ENCODE results near the gene ANO2.
"Not testable (repeated sequence)": the region's sequence is repeated elsewhere in the genome, so short reads cannot be mapped to it uniquely, and the experiment has no call there.

The ANO2 gene

GRCh38 chr12:5560265-5560664, 384.8 kb downstream of the ANO2 start:
- Histone ChIP-seq H3K9me3 (ENCODE audit: control insufficient read depth, low read length) (no peaks in the 10 kb centered on the region), H3K36me3 (ENCODE audit: control insufficient read depth, insufficient read depth, low read length) (no peaks in the 10 kb centered on the region), H3K27ac (ENCODE audit: insufficient read depth, low read depth, low read length, poor library complexity, severe bottlenecking) (no peak overlapping the region), H3K4me3 (ENCODE audit: insufficient read depth, low read depth, low read length) (no peak overlapping the region), H3K4me1 (ENCODE audit: control insufficient read depth, insufficient read depth, low read length) (peaks cover 12% of the 10 kb centered on the region), H3K27me3 (ENCODE audit: control insufficient read depth, insufficient read depth, low read length, poor library complexity, severe bottlenecking) (no peaks in the 10 kb centered on the region)
- WGBS, 2 experiments, result 90 to 92% methylated on average over 4 of the region's 4 CpGs

- no peaks in the 10 kb centered on the region for H3K27me3 ChIP-seq (ENCODE audit: control insufficient read depth, insufficient read depth, low read length, poor library complexity, severe bottlenecking)
- WGBS, 2 experiments, result 58 to 66% methylated on average over 3 of the region's 4 CpGs
These were observed 387.2 kb downstream of the ANO2 start for GRCh38 chr12:5557906-5558305.

GRCh38 chr12:5556946-5557673, 387.9 kb downstream of the ANO2 start:
- peak overlapping the region; percentile 21 for H3K27ac ChIP-seq (ENCODE audit: insufficient read depth, low read depth, low read length, poor library complexity, severe bottlenecking)
- 89 to 90% methylated on average over 6 of the region's 6 CpGs for WGBS, 2 experiments

More at GRCh38 chr12:5557906-5558305, 387.2 kb downstream of the ANO2 start:
- H3K4me3 ChIP-seq (ENCODE audit: insufficient read depth, low read depth, low read length), result no peak overlapping the region
- H3K27ac ChIP-seq (ENCODE audit: insufficient read depth, low read depth, low read length, poor library complexity, severe bottlenecking), result no peak overlapping the region
- no peaks in the 10 kb centered on the region for H3K9me3 ChIP-seq (ENCODE audit: control insufficient read depth, low read length)
- H3K4me1 ChIP-seq (ENCODE audit: control insufficient read depth, insufficient read depth, low read length), result peaks cover 9% of the 10 kb centered on the region
- H3K36me3 ChIP-seq (ENCODE audit: control insufficient read depth, insufficient read depth, low read length), result no peaks in the 10 kb centered on the region

GRCh38 chr12:5556033-5556614, 388.9 kb downstream of the ANO2 start:
- H3K27me3 ChIP-seq (ENCODE audit: control insufficient read depth, insufficient read depth, low read length, poor library complexity, severe bottlenecking), result no peaks in the 10 kb centered on the region
- no peak overlapping the region for H3K27ac ChIP-seq (ENCODE audit: insufficient read depth, low read depth, low read length, poor library complexity, severe bottlenecking)
- H3K4me3 ChIP-seq (ENCODE audit: insufficient read depth, low read depth, low read length), result no peak overlapping the region
- no peaks in the 10 kb centered on the region for H3K9me3 ChIP-seq (ENCODE audit: control insufficient read depth, low read length)
- 87 to 91% methylated on average over 13 of the region's 13 CpGs for WGBS, 2 experiments
- H3K36me3 ChIP-seq (ENCODE audit: control insufficient read depth, insufficient read depth, low read length), result no peaks in the 10 kb centered on the region
- H3K4me1 ChIP-seq (ENCODE audit: control insufficient read depth, insufficient read depth, low read length), result peaks cover 9% of the 10 kb centered on the region

More at GRCh38 chr12:5556946-5557673, 387.9 kb downstream of the ANO2 start:
- Histone ChIP-seq H3K9me3 (ENCODE audit: control insufficient read depth, low read length) (no peaks in the 10 kb centered on the region), H3K4me3 (ENCODE audit: insufficient read depth, low read depth, low read length) (no peak overlapping the region), H3K36me3 (ENCODE audit: control insufficient read depth, insufficient read depth, low read length) (no peaks in the 10 kb centered on the region), H3K4me1 (ENCODE audit: control insufficient read depth, insufficient read depth, low read length) (peaks cover 9% of the 10 kb centered on the region), H3K27me3 (ENCODE audit: control insufficient read depth, insufficient read depth, low read length, poor library complexity, severe bottlenecking) (no peaks in the 10 kb centered on the region)

- Histone ChIP-seq H3K36me3 (ENCODE audit: control insufficient read depth, insufficient read depth, low read length) (no peaks in the 10 kb centered on the region), H3K4me1 (ENCODE audit: control insufficient read depth, insufficient read depth, low read length) (peaks cover 9% of the 10 kb centered on the region), H3K9me3 (ENCODE audit: control insufficient read depth, low read length) (no peaks in the 10 kb centered on the region), H3K4me3 (ENCODE audit: insufficient read depth, low read depth, low read length) (no peak overlapping the region), H3K27ac (ENCODE audit: insufficient read depth, low read depth, low read length, poor library complexity, severe bottlenecking) (no peak overlapping the region), H3K27me3 (ENCODE audit: control insufficient read depth, insufficient read depth, low read length, poor library complexity, severe bottlenecking) (no peaks in the 10 kb centered on the region)
- WGBS, 2 experiments, result 93 to 95% methylated on average over 4 of the region's 4 CpGs
These were observed 390.3 kb downstream of the ANO2 start for GRCh38 chr12:5554711-5555110.

GRCh38 chr12:5549011-5549410, 396.0 kb downstream of the ANO2 start:
- WGBS, 2 experiments, result 94 to 95% methylated on average over 5 of the region's 5 CpGs
- Histone ChIP-seq H3K27ac (ENCODE audit: insufficient read depth, low read depth, low read length, poor library complexity, severe bottlenecking) (no peak overlapping the region), H3K36me3 (ENCODE audit: control insufficient read depth, insufficient read depth, low read length) (no peaks in the 10 kb centered on the region), H3K4me3 (ENCODE audit: insufficient read depth, low read depth, low read length) (no peak overlapping the region), H3K27me3 (ENCODE audit: control insufficient read depth, insufficient read depth, low read length, poor library complexity, severe bottlenecking) (no peaks in the 10 kb centered on the region), H3K9me3 (ENCODE audit: control insufficient read depth, low read length) (no peaks in the 10 kb centered on the region), H3K4me1 (ENCODE audit: control insufficient read depth, insufficient read depth, low read length) (no peaks in the 10 kb centered on the region)

GRCh38 chr12:5548152-5548943, 396.7 kb downstream of the ANO2 start:
- H3K27ac ChIP-seq (ENCODE audit: insufficient read depth, low read depth, low read length, poor library complexity, severe bottlenecking), result no peak overlapping the region
- no peaks in the 10 kb centered on the region for H3K27me3 ChIP-seq (ENCODE audit: control insufficient read depth, insufficient read depth, low read length, poor library complexity, severe bottlenecking)
- no peaks in the 10 kb centered on the region for H3K36me3 ChIP-seq (ENCODE audit: control insufficient read depth, insufficient read depth, low read length)
- no peak overlapping the region for H3K4me3 ChIP-seq (ENCODE audit: insufficient read depth, low read depth, low read length)
- no peaks in the 10 kb centered on the region for H3K9me3 ChIP-seq (ENCODE audit: control insufficient read depth, low read length)
- 88 to 90% methylated on average over 6 to 8 of the region's 8 CpGs for WGBS, 2 experiments
- no peaks in the 10 kb centered on the region for H3K4me1 ChIP-seq (ENCODE audit: control insufficient read depth, insufficient read depth, low read length)

- WGBS, 2 experiments, result 95 to 96% methylated on average over 6 of the region's 6 CpGs
- Histone ChIP-seq H3K9me3 (ENCODE audit: control insufficient read depth, low read length) (no peaks in the 10 kb centered on the region), H3K4me3 (ENCODE audit: insufficient read depth, low read depth, low read length) (no peak overlapping the region), H3K27me3 (ENCODE audit: control insufficient read depth, insufficient read depth, low read length, poor library complexity, severe bottlenecking) (no peaks in the 10 kb centered on the region), H3K36me3 (ENCODE audit: control insufficient read depth, insufficient read depth, low read length) (no peaks in the 10 kb centered on the region), H3K4me1 (ENCODE audit: control insufficient read depth, insufficient read depth, low read length) (no peaks in the 10 kb centered on the region), H3K27ac (ENCODE audit: insufficient read depth, low read depth, low read length, poor library complexity, severe bottlenecking) (no peak overlapping the region)
These were observed 398.4 kb downstream of the ANO2 start for GRCh38 chr12:5546616-5547015.

GRCh38 chr12:5537771-5538170, 407.3 kb downstream of the ANO2 start:
- no peak overlapping the region for H3K27ac ChIP-seq (ENCODE audit: insufficient read depth, low read depth, low read length, poor library complexity, severe bottlenecking)
- no peaks in the 10 kb centered on the region for H3K36me3 ChIP-seq (ENCODE audit: control insufficient read depth, insufficient read depth, low read length)
- H3K27me3 ChIP-seq (ENCODE audit: control insufficient read depth, insufficient read depth, low read length, poor library complexity, severe bottlenecking), result no peaks in the 10 kb centered on the region
- WGBS, 2 experiments, result 87 to 95% methylated on average over 5 to 6 of the region's 8 CpGs
- H3K9me3 ChIP-seq (ENCODE audit: control insufficient read depth, low read length), result no peaks in the 10 kb centered on the region
- H3K4me3 ChIP-seq (ENCODE audit: insufficient read depth, low read depth, low read length), result no peak overlapping the region
- no peaks in the 10 kb centered on the region for H3K4me1 ChIP-seq (ENCODE audit: control insufficient read depth, insufficient read depth, low read length)

- H3K36me3 ChIP-seq (ENCODE audit: control insufficient read depth, insufficient read depth, low read length); H3K27ac ChIP-seq (ENCODE audit: insufficient read depth, low read depth, low read length, poor library complexity, severe bottlenecking); H3K4me1 ChIP-seq (ENCODE audit: control insufficient read depth, insufficient read depth, low read length); H3K4me3 ChIP-seq (ENCODE audit: insufficient read depth, low read depth, low read length); H3K27me3 ChIP-seq (ENCODE audit: control insufficient read depth, insufficient read depth, low read length, poor library complexity, severe bottlenecking); H3K9me3 ChIP-seq (ENCODE audit: control insufficient read depth, low read length): not testable (repeated sequence)
- 60 to 75% methylated on average over 10 to 13 of the region's 13 CpGs for WGBS, 2 experiments
These were observed 407.9 kb downstream of the ANO2 start for GRCh38 chr12:5537026-5537615.
